ENCODE measurements around the gene UBASH3A.

UBASH3A gene

DNA sequence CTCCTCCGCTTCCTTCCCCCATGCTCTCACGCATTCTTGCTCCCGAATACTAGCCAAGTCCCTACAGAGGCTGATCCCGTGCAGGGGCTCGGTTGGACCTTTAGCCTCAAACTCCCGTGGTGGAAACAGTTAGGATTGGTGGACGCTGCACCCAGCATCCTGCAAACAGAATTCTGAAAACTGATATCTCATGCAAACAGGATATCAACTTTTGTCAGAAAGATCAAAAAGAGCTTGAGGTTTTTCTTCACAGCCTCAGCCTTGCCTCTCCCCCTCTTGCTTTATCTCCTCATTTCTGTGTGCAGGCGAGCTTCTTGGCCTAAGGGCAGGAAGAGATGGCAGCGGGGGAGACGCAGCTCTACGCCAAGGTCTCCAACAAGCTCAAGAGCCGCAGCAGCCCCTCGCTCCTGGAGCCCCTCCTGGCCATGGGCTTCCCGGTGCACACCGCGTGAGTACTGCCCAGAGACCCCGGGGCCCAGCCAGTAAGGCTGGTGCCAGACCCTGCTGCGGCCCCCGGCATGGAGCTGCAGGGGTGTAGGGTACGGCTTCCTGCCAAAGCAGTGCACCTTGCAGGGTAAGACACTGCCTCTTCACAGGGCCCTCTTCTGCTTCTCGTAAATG lies at the start of gene UBASH3A:
Gene UBASH3A, plus strand, starts transcription at position 292 of the 621 bp plus-strand sequence. Its CDS starts 44 bp downstream, at position 336.
- no peak for DNase-seq (ENCODE audit: low read depth in 2 of 2)

DNA sequence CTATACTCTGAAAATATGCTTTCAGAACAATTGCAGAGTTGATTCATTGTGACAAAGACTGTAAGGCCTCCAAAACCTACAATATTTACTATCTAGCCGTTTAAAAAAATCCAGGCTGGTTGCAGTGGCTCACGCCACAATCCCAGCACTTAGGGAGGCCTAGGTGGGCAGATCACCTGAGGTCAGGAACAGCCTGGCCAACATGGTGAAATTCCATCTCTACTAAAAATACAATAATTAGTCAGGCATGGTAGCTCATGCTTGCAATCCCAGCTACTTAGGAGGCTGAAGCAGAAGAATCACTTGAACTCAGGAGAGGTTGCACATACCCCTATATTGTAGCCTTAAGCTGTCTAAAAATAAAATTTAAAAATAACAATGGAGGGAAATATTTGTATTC lies 47.7 kb upstream of the UBASH3A start:
- DNase-seq (ENCODE audit: low read depth in 2 of 2): no peak

DNA sequence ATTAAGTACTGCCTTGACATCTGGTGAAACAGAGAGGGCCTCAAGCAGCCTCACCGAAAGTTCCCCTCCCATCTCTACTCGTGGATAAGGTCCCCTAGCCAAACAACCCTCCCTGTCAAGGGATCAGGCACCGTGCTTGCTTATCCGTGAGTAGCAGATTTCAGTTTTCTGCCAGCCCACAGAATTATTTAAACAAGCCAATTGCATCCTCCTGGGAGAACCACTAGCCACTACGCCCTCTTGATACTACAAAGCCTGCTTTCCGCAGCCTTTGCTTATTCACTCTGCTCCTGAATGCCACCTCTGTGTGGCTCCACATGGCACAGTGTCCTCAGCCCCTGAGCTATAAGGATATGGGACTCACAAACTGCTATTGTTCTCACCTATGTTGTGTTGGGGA lies 47.1 kb upstream of the UBASH3A start:
- no peak for DNase-seq (ENCODE audit: low read depth in 2 of 2)

GRCh38 chr21:42357307-42357706 lies 46.4 kb upstream of the UBASH3A start:
- DNase-seq (ENCODE audit: low read depth in 2 of 2): no peak

GRCh38 chr21:42358261-42358660 lies 45.4 kb upstream of the UBASH3A start:
- DNase-seq (ENCODE audit: low read depth in 2 of 2): no peak

GRCh38 chr21:42358937-42359336 lies 44.8 kb upstream of the UBASH3A start:
- no peak for DNase-seq (ENCODE audit: low read depth in 2 of 2)

GRCh38 chr21:42360317-42360716 lies 43.4 kb upstream of the UBASH3A start:
- DNase-seq (ENCODE audit: low read depth in 2 of 2): no peak

DNA sequence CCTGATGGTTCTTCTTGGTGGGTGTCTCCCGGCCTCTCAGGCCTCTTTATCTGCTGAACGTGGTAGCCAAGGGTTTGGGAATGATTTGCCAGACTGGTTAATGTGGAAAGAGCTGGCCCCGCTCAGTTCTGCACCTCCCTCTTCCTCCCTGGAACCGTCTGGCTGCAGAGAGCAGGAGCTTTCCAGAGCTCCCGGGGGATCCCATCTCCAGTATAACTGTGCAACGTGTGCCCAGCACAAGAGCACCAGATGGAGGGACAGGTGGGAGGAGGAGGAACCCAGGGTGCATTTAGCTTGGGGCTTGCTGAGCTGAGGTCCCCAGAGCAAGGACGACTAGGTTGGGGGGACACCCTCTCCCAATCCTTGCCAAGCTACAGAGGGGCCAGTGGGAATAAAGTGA lies 42.4 kb upstream of the UBASH3A start:
- no peak for DNase-seq (ENCODE audit: low read depth in 2 of 2)

DNA sequence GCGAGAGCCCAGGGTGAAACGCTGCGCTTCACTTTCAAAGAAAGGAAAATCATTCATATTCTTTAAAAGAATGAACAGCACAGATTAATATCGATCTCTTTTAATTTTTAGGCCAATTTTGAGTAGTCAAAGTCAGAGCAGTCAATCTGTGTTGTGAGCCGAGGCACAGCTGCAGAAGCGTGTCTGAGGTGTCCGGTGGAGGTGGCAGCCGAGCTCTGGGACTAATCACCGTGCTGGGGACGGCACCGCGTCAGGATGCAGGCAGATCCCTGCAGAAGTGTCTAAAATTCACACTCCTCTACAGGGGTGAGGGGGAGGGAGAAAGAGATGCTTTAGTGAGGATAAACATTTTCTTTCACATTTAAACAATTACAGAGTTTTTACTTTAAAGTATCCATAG lies 41.5 kb upstream of the UBASH3A start:
- DNase-seq (ENCODE audit: low read depth in 2 of 2): no peak

DNA sequence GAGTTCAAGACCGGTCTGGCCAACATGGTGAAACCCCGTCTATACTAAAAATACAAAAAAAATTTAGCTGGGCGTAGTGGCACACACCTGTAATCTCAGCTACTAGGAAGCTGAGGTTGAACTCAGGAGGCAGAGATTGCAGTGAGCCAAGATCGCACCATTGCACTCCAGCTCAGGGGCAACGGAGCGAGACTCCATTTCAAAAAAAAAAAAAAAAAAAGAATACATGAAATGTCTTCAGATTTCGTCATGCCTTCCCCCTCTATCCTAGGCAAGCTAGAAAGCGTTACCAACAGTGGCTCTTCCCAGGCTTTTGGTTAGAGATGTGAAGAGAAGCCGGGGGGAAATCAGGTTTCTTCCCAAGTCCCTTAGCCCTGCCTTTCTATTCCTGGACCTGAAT lies 41.0 kb upstream of the UBASH3A start:
- DNase-seq (ENCODE audit: low read depth in 2 of 2): no peak

GRCh38 chr21:42363312-42363711 lies 40.4 kb upstream of the UBASH3A start:
- DNase-seq (ENCODE audit: low read depth in 2 of 2): no peak

DNA sequence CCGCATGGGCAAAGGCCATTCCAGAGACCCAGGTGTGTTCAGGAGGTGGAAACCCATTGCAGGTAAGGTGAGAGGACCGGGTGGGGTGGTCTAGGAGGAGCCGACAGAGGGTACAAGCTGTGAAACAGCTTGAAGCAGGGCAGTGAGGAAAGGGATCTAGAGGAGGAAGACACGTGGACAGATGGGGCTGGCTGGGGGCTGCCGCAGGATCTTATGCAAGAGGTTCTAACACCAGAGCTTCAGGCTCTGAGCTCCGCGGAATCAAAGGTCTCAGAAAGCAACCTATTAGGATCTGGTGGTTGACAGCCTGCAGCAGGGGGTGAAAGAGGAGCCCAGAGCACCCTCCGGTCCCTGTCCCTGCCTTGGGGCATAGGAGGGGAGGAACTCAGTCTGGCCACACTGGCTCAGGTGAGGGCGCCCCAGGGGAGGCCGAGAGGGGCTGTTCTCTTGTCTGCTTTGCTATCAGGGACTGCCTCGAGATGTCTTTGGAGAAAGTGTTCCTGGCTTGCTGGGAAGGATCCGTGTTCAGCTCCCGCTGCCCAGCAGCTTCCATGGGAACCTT lies 39.3 kb upstream of the UBASH3A start:
- DNase-seq (ENCODE audit: low read depth in 2 of 2): no peak

- DNase-seq (ENCODE audit: low read depth in 2 of 2): no peak
These were observed 37.9 kb upstream of the UBASH3A start for GRCh38 chr21:42365770-42366169.

GRCh38 chr21:42366292-42367010 lies 37.3 kb upstream of the UBASH3A start, which contains the start of gene TFF1:
TSS of gene TFF1 (minus strand) at chr21:42366535. CDS start at chr21:42366495, 40 bp downstream.
- no peak for DNase-seq (ENCODE audit: low read depth in 2 of 2)

DNA sequence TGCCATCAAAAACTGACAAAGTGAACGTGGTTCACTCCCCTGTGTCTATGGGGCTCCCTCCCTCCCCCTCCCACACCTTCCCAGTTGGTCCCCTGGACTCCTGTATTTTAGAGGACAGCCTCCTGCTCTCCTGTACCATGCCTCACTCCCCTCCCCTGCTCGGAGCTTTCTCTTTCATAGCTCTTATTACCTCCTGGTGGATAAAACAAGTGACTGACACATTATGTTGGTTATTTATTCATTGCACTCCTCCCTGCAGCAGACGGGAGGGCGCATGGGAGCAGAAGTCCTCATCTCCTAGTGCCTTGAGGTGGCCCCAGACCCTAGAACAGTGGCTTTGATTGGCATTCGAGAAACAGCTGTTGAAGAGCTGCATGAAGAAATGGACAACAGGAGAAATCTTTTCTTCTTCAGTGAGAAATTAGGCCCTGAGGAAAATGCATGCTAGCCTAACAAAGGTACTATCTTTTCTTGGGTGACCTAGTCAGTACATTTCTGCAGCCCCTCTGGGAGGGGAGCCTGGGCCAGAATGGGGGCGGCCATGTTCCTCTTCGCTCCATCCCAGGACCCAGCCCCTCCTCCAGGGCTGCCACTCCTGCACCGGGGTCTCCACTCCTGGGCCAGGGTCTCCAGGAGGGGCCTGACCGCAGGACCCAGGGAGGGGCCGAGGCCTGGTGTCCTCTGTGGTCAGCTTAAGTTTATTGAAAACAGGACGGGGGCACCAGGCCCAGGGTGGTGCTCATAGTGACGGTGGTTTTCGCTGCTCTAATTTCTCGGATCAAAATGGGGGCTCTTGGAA lies 36.1 kb upstream of the UBASH3A start:
- no peak for DNase-seq (ENCODE audit: low read depth in 2 of 2)

DNA sequence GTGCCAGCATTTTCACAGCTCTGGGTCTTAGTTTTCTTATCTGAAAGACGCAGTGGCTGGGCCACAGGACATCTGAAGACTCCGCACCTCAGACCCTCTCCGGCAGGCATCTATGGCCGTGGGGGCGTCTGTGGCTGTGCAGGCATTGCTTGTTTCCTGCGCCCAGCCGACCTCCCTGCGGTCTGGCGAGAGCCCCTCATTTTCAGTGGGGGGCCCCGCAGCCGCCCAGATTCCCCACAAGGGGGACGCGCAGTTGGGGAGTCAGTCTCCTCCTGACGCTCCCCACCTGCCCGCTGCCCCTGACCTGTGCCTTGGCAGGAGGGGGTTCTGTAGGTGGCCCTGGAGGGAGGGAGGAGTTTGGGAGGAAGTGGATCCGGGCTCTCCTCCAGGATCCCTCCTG lies 33.9 kb upstream of the UBASH3A start:
- no peak for DNase-seq (ENCODE audit: low read depth in 2 of 2)

GRCh38 chr21:42370894-42371654 lies 32.6 kb upstream of the UBASH3A start:
- no peak for DNase-seq (ENCODE audit: low read depth in 2 of 2)

DNA sequence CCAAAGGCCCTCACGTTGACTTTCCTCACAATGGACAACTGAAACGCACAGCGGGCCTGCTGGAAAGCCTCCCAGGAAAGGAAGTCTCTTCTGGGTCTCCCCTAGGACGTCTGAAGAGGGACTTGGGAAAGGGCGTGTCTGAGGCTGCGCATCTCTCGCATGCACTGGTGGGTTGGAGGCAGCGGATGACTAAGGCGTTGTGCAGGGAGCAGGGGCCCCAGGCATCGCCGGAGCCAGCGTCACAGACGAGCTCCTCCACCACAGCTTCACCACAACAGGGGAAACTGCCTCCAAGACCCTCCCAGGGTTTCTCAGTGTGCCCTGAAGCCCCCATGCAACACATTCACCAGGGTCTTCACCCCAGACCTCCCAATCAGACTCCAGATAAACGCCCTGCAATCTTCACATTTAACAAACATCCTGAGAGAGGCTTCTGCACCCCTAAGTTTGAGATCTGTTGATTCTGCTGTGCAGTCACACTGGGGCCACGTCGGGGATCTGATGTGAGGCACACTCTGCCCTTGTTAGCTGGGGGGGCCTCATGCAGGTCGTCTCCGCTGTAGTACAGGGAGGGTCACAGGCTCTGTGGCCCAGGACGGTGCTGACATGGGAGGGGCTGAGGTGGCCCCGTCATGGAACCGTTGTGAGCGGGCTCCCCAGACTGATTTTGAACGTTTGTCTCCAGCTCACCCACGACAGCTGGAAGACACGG lies 30.4 kb upstream of the UBASH3A start:
- DNase-seq (ENCODE audit: low read depth in 2 of 2): peak in 1 of 2 donors; percentile 5

- DNase-seq (ENCODE audit: low read depth in 2 of 2): no peak
These were observed 29.7 kb upstream of the UBASH3A start for GRCh38 chr21:42373908-42374455.

DNA sequence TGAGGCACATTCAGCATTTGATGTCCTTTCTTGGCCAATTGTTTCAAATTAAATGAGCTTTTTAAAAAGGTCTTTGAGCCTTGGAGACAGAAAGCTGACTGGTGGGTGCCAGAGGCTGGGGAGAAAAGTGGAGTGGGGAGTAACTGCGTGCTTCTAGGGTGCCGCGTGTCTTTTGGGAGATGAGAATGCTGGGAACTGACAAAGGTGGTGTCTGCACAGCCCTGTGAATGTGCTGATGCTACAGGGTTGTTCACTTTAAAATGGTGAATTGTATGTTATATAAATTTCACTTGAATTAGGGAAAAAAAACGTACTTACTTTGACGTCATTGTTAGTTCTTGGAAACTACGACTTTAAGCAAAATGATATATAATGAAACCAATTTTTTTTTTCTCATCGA lies 29.2 kb upstream of the UBASH3A start:
- no peak for DNase-seq (ENCODE audit: low read depth in 2 of 2)

Measured in stimulated activated CD4-positive, alpha-beta T cell treated with anti-CD3 and anti-CD28 coated beads, Interleukin-1b, Interleukin-23, amount 100 ng/mL, for 4 hours (primary cell).